GM19193 (cell line): Measurements from ENCODE around the gene GRID2IP.
A peak's percentile ranks its signal among the peaks of the same experiment; 100 is the strongest.

Experiments
- POLR2A ChIP-seq: IDR thresholded peaks from 4 replicates; pipeline ENCODE4 v1.6.1; 2011; ENCODE audit not compliant: insufficient read depth, insufficient read length; ENCODE audit errors: extremely low read depth

GRID2IP gene

DNA sequence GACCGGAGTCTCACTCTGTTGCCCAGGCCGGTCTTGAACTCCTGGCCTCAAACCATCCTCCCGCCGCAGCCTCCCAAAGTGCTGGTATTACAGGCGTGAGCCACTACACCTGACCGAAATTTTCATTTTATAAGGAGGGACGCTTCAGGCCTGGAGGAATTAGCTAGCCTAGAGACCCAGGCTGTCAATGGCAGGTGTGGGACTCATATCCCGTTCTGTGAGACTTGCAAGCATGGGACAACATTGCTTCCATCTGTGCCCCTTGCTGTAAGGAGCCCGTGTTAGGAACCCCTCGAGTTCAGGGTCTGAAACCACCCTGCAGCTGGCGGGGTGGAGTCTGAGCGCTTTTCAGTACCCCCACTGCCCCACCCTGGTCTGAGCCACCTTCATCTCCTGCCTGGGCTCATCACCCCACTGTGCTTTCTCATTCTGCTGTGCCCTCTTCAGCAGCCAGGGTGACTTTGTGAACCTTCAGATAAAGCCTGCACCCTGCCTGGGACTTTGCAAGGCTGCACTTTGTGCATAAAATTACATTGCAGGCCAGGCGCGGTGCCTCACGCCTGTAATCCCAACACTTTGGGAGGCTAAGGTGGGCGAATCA, 102.2 kb downstream of the GRID2IP start:
- no peak for TF ChIP-seq POLR2A

DNA sequence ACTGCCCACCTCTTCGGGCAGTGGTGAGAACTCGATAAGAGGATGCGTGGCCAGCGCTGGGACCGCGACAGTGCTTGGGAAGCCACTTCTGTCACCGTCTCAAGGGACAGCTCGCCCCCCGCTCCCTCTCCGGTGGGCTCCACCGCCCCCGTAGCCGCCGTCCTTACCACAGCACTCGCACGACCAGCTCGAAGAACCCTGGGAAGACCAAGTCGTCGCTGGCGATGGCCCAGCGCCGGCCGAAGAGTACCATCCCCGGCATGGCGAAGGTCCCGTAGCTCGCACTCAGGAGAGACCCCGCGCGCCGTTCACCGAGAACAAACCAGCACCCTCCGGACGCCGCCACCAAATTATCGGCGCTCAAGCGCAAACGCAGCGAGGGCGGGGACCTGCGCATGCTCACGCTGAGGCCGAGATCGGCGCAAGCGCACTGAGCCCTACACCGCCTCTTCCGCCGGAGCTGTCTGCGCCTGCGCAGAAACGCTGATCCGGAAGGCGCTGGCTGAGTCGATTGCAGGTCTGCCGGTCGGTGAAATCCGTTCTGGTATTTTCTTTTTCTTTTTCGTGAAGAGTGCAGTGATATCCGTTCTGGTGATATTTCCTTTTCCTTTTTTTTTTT, 103.6 kb downstream of the GRID2IP start, which contains the start of gene DAGLB:
Gene DAGLB (minus strand): TSS at position 374 of the 619 bp plus-strand sequence. CDS start 112 bp downstream, at position 262.
- TF ChIP-seq POLR2A: peak; percentile 95
